ENCODE data around the gene KRTAP6-3.

Gene KRTAP6-3

DNA sequence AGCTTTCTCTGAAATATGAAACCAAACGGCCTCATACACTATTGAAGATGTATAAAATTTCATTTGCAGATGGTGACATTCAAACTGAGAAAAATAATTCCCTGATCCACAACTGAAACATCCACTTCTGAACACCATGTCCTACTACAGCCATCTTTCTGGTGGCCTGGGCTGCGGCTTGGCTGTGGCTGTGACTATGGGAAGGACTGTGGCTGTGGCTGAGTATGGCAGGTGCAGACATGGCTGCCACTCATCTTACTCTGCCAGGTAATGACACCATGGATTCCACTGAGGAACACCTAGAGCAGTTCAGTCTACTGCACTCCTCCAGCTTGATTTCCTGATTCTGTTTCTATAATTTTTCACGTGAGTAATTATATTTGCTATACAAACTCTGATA lies 28.3 kb downstream of the KRTAP6-3 start, which contains the start of gene KRTAP20-4:
TSS of gene KRTAP20-4 (plus strand) at position 106 of the 400 bp plus-strand sequence.
- TF ChIP-seq RARB (CRISPR knock-in tag; IDR thresholded peaks at IDR 0.05) (no peak), ZNF70 (CRISPR knock-in tag; IDR thresholded peaks at IDR 0.05) (no peak), ZC3H10 (CRISPR knock-in tag; IDR thresholded peaks at IDR 0.05) (no peak), TOX (CRISPR knock-in tag; IDR thresholded peaks at IDR 0.05; ENCODE audit: borderline replicate concordance) (no peak), GLIS3 (CRISPR knock-in tag; IDR thresholded peaks at IDR 0.05) (no peak), ZFP3 (CRISPR knock-in tag; IDR thresholded peaks at IDR 0.05) (no peak), SNAI2 (CRISPR knock-in tag; IDR thresholded peaks at IDR 0.05) (no peak), PPARA (CRISPR knock-in tag; IDR thresholded peaks at IDR 0.05; ENCODE audit: borderline replicate concordance) (no peak)
- TF ChIP-seq, protein P1, sequence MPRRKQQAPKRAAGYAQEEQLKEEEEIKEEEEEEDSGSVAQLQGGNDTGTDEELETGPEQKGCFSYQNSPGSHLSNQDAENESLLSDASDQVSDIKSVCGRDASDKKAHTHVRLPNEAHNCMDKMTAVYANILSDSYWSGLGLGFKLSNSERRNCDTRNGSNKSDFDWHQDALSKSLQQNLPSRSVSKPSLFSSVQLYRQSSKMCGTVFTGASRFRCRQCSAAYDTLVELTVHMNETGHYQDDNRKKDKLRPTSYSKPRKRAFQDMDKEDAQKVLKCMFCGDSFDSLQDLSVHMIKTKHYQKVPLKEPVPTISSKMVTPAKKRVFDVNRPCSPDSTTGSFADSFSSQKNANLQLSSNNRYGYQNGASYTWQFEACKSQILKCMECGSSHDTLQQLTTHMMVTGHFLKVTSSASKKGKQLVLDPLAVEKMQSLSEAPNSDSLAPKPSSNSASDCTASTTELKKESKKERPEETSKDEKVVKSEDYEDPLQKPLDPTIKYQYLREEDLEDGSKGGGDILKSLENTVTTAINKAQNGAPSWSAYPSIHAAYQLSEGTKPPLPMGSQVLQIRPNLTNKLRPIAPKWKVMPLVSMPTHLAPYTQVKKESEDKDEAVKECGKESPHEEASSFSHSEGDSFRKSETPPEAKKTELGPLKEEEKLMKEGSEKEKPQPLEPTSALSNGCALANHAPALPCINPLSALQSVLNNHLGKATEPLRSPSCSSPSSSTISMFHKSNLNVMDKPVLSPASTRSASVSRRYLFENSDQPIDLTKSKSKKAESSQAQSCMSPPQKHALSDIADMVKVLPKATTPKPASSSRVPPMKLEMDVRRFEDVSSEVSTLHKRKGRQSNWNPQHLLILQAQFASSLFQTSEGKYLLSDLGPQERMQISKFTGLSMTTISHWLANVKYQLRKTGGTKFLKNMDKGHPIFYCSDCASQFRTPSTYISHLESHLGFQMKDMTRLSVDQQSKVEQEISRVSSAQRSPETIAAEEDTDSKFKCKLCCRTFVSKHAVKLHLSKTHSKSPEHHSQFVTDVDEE (CRISPR knock-in tag; IDR thresholded peaks at IDR 0.05) = no peak
- TF ChIP-seq, protein P2, sequence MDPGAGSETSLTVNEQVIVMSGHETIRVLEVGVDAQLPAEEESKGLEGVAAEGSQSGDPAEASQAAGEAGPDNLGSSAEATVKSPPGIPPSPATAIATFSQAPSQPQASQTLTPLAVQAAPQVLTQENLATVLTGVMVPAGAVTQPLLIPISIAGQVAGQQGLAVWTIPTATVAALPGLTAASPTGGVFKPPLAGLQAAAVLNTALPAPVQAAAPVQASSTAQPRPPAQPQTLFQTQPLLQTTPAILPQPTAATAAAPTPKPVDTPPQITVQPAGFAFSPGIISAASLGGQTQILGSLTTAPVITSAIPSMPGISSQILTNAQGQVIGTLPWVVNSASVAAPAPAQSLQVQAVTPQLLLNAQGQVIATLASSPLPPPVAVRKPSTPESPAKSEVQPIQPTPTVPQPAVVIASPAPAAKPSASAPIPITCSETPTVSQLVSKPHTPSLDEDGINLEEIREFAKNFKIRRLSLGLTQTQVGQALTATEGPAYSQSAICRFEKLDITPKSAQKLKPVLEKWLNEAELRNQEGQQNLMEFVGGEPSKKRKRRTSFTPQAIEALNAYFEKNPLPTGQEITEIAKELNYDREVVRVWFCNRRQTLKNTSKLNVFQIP (CRISPR knock-in tag; IDR thresholded peaks at IDR 0.05; ENCODE audit: borderline replicate concordance, low read depth) = no peak
- ATAC-seq = no peak

DNA sequence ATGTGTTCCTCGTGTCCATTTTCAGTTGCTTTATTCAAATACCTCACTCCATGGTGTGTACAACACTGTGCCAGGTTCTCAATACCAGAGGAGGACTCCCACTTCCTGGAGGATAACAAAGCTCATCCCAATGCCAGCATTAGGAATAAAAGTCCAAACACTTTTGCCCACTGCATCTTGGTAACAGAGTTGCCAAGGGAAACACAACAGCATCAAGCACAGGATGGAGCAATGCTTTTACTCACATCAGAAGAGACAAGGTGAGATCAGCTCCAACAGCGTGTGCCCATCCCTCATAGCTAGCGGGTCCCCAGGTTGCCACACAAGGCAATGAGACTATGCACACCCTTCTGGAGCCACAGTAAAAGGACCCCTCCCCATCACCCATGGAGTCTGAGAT lies 31.1 kb downstream of the KRTAP6-3 start:
- TF ChIP-seq RARB (CRISPR knock-in tag; IDR thresholded peaks at IDR 0.05) = no peak
- TF ChIP-seq GLIS3 (CRISPR knock-in tag; IDR thresholded peaks at IDR 0.05) = no peak
- no peak for TF ChIP-seq ISL1 (CRISPR knock-in tag; IDR thresholded peaks at IDR 0.05)
- no peak for TF ChIP-seq ZNF70 (CRISPR knock-in tag; IDR thresholded peaks at IDR 0.05)
- no peak for TF ChIP-seq ZFP30 (CRISPR knock-in tag; IDR thresholded peaks at IDR 0.05)
- no peak for TF ChIP-seq OSR1 (CRISPR knock-in tag; IDR thresholded peaks at IDR 0.05)
- TF ChIP-seq, protein P3, sequence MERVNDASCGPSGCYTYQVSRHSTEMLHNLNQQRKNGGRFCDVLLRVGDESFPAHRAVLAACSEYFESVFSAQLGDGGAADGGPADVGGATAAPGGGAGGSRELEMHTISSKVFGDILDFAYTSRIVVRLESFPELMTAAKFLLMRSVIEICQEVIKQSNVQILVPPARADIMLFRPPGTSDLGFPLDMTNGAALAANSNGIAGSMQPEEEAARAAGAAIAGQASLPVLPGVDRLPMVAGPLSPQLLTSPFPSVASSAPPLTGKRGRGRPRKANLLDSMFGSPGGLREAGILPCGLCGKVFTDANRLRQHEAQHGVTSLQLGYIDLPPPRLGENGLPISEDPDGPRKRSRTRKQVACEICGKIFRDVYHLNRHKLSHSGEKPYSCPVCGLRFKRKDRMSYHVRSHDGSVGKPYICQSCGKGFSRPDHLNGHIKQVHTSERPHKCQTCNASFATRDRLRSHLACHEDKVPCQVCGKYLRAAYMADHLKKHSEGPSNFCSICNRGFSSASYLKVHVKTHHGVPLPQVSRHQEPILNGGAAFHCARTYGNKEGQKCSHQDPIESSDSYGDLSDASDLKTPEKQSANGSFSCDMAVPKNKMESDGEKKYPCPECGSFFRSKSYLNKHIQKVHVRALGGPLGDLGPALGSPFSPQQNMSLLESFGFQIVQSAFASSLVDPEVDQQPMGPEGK (CRISPR knock-in tag; IDR thresholded peaks at IDR 0.05; ENCODE audit: borderline replicate concordance) = no peak
- TF ChIP-seq ZFP3 (CRISPR knock-in tag; IDR thresholded peaks at IDR 0.05) = no peak
- TF ChIP-seq, protein P4, sequence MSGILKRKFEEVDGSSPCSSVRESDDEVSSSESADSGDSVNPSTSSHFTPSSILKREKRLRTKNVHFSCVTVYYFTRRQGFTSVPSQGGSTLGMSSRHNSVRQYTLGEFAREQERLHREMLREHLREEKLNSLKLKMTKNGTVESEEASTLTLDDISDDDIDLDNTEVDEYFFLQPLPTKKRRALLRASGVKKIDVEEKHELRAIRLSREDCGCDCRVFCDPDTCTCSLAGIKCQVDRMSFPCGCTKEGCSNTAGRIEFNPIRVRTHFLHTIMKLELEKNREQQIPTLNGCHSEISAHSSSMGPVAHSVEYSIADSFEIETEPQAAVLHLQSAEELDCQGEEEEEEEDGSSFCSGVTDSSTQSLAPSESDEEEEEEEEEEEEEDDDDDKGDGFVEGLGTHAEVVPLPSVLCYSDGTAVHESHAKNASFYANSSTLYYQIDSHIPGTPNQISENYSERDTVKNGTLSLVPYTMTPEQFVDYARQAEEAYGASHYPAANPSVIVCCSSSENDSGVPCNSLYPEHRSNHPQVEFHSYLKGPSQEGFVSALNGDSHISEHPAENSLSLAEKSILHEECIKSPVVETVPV (CRISPR knock-in tag; IDR thresholded peaks at IDR 0.05) = no peak
- no peak for TF ChIP-seq ARNTL (CRISPR knock-in tag; IDR thresholded peaks at IDR 0.05; ENCODE audit: borderline replicate concordance, low read depth)
- no peak for TF ChIP-seq PPARA (CRISPR knock-in tag; IDR thresholded peaks at IDR 0.05; ENCODE audit: borderline replicate concordance)
- no peak for TF ChIP-seq ZC3H10 (CRISPR knock-in tag; IDR thresholded peaks at IDR 0.05)
- no peak for TF ChIP-seq BACH2 (CRISPR knock-in tag; IDR thresholded peaks at IDR 0.05; ENCODE audit: borderline replicate concordance)
- ATAC-seq = no peak

DNA sequence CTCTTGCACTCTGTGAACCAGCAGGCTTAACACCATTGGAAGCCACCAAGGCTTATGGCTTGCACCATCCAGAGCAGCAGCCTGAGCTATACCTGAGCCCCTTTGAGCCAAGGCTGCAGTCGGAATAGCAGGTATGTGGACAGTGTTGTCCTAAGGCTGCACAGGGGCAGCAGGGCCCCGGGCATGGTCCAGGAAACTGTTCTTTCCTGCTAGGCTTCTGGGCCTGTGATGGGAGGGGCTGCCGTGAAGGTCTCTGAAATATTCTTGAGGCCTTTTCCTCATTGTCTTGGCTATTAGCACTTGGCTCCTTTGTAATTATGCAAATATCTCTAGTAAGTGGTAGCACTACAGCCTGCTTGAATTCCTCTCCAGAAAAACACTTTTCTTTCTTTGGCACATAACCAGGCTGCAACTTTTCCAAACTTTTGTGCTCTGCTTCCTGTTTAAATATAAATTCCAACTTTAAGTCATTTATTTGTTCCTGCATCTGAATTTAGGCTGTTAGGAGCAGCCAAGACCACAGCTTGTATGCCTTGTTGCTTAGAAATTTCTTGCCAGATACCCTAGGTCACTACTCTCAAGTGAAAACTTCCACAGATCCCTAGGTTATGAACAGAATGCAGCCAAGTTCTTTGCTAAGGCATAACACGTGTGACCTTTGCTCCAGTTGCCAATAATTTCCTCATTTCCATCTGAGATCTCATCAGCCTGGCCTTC lies 33.4 kb downstream of the KRTAP6-3 start:
- ATAC-seq = no peak
- TF ChIP-seq SNAI2 (CRISPR knock-in tag; IDR thresholded peaks at IDR 0.05) (no peak), ZNF70 (CRISPR knock-in tag; IDR thresholded peaks at IDR 0.05) (no peak), ZFP3 (CRISPR knock-in tag; IDR thresholded peaks at IDR 0.05) (no peak), ZFP30 (CRISPR knock-in tag; IDR thresholded peaks at IDR 0.05) (no peak), ZC3H10 (CRISPR knock-in tag; IDR thresholded peaks at IDR 0.05) (no peak), GLIS3 (CRISPR knock-in tag; IDR thresholded peaks at IDR 0.05) (no peak), OSR1 (CRISPR knock-in tag; IDR thresholded peaks at IDR 0.05) (no peak), TCF4 (CRISPR knock-in tag; IDR thresholded peaks at IDR 0.05; ENCODE audit: borderline replicate concordance) (no peak), ESRRG (CRISPR knock-in tag; IDR thresholded peaks at IDR 0.05) (no peak), ARNTL (CRISPR knock-in tag; IDR thresholded peaks at IDR 0.05; ENCODE audit: borderline replicate concordance, low read depth) (no peak)
- TF ChIP-seq, protein P1 (CRISPR knock-in tag; IDR thresholded peaks at IDR 0.05) = no peak
- TF ChIP-seq, protein P3 (CRISPR knock-in tag; IDR thresholded peaks at IDR 0.05; ENCODE audit: borderline replicate concordance) = no peak
